Left ventricle myocardium inferior (tissue), 1 donor: ENCODE data around the gene AMH. TPM values are rescaled to one million over a fixed set of nuclear protein-coding genes. Genes with fewer than 3 reads are reported as not detected.

Source experiments
- DNase-seq: peaks from one replicate; pipeline ENCODE4 v3.0.0-alpha.2; 2020
- H3K27ac ChIP-seq: fragments of 200-600 bp; replicated peaks from 2 replicates; pipeline ENCODE4 v1.8.0; 2021
- H3K27me3 ChIP-seq: fragments of 200-600 bp; 2 replicates; pipeline ENCODE4 v1.8.0; 2021; ENCODE audit warnings: low read depth
- H3K36me3 ChIP-seq: fragments of 200-600 bp; 2 replicates; pipeline ENCODE4 v1.8.0; 2021
- H3K4me1 ChIP-seq: fragments of 200-600 bp; 2 replicates; pipeline ENCODE4 v1.8.0; 2021
- H3K4me3 ChIP-seq: fragments of 200-600 bp; 2 replicates; pipeline ENCODE4 v1.8.0; 2021; ENCODE audit warnings: mild to moderate bottlenecking, moderate library complexity
- H3K9me3 ChIP-seq: fragments of 200-600 bp; replicated peaks from 2 replicates; pipeline ENCODE4 v1.8.0; 2021
- intact Hi-C: fragments of 100-400 bp; cut with micrococcal nuclease; formaldehyde crosslinking; loops from one replicate; pipeline ENCODE4 v1.11.0; 2022
- total RNA-seq: library from RNA; stranded (reverse); fragmentation: NEBNext Ultra II Directional; extraction: Animal tissue kit (Norgen Biotek cat#: 25700); gene quantifications from one replicate; pipeline ENCODE4 v1.2.1, GENCODE V29; 2021
- TF ChIP-seq, protein P1 (sequence below): fragments of 200-600 bp; IDR thresholded peaks from 2 replicates; pipeline ENCODE4 v1.8.0; 2021; ENCODE audit warnings: antibody characterized with exemption, mild to moderate bottlenecking, borderline replicate concordance
- donor health status: DM: no; HTN: yes; CAD: no; lungs with severe emphysema.

Gene AMH
- total RNA-seq, 1 donor from 2014 or later = 1.1 TPM

DNA sequence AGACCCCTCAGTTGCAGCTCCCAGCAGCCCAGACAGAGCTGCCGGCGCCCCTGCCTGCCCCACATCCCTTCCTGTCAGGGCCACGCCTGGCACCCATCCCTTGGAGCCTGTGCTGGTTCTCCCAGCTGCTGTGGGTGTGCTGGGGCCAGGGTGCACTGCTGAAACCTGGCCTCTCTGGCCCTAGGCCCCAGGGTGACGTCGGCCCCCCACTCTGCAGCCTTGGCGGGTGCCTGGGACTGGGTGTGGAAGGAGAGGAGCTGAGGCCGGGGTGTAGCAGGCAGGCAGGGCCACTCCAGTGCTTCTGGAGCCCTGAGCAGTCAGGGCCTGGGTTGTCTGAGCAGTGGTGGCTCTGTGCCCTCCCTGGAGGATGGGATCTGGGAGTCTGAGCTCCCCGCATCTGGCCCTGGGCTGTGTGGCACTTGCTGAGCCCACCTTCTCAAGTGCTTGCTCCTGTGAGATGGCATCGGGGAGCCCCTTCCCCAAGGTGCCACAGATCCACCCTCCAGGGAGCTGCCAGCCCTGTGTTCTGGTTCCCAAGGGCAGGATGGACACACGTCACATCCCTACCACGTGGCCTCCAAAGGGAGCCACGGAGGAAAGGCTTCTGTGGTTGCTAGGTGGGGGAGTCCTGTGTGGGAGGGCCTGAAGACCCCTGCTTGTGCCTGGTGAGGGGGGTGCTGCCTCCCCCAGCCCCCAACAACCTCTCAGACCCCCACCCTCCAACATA is 18.2 kb upstream of the AMH start:
- no peaks in the 10 kb centered on the region for H3K27me3 ChIP-seq
- peak overlapping the region; percentile 40 for H3K27ac ChIP-seq
- peaks cover 45% of the 10 kb centered on the region for H3K4me1 ChIP-seq
- no peaks in the 10 kb centered on the region for H3K9me3 ChIP-seq
- intact Hi-C loops = no loop called here
- TF ChIP-seq, protein P1, sequence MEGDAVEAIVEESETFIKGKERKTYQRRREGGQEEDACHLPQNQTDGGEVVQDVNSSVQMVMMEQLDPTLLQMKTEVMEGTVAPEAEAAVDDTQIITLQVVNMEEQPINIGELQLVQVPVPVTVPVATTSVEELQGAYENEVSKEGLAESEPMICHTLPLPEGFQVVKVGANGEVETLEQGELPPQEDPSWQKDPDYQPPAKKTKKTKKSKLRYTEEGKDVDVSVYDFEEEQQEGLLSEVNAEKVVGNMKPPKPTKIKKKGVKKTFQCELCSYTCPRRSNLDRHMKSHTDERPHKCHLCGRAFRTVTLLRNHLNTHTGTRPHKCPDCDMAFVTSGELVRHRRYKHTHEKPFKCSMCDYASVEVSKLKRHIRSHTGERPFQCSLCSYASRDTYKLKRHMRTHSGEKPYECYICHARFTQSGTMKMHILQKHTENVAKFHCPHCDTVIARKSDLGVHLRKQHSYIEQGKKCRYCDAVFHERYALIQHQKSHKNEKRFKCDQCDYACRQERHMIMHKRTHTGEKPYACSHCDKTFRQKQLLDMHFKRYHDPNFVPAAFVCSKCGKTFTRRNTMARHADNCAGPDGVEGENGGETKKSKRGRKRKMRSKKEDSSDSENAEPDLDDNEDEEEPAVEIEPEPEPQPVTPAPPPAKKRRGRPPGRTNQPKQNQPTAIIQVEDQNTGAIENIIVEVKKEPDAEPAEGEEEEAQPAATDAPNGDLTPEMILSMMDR = no peak
- no peak for DNase-seq
- peaks cover 59% of the 10 kb centered on the region for H3K36me3 ChIP-seq
- no peak overlapping the region for H3K4me3 ChIP-seq

DNA sequence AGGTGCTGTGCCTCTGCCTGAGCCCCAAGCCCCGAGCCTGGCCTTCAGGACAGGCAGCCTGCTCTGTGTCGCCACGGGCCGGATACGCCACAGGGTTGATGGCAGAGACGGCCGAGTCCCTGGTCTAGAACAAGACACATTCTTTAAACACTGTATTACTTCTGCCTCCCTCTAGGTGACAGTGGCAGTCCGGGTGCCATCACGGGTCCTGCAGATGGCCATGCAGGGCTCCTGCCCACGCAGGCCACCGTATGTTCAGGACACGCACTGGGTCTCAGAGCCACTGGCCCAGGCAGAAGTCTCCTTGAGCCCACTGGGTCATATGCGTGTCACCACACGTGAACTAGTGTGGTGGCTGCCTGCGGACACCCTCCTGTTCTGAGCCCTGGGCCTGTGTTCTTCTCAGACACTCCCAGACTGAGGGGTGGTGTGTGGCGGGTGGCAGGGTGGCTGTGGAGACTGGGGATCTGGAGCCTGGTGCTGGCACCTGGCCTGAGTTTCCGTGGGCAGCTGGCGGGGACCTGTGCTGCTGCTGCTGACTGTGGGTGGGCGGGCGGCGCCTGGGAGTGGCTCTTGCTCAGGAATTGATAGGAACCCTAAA is 17.4 kb upstream of the AMH start:
- Histone ChIP-seq H3K27me3 (no peaks in the 10 kb centered on the region), H3K27ac (peak overlapping the region; percentile 40), H3K9me3 (no peaks in the 10 kb centered on the region), H3K4me3 (no peak overlapping the region), H3K36me3 (peaks cover 52% of the 10 kb centered on the region), H3K4me1 (peaks cover 47% of the 10 kb centered on the region)
- TF ChIP-seq, protein P1 = no peak
- no peak for DNase-seq
- intact Hi-C loops = no loop called here

DNA sequence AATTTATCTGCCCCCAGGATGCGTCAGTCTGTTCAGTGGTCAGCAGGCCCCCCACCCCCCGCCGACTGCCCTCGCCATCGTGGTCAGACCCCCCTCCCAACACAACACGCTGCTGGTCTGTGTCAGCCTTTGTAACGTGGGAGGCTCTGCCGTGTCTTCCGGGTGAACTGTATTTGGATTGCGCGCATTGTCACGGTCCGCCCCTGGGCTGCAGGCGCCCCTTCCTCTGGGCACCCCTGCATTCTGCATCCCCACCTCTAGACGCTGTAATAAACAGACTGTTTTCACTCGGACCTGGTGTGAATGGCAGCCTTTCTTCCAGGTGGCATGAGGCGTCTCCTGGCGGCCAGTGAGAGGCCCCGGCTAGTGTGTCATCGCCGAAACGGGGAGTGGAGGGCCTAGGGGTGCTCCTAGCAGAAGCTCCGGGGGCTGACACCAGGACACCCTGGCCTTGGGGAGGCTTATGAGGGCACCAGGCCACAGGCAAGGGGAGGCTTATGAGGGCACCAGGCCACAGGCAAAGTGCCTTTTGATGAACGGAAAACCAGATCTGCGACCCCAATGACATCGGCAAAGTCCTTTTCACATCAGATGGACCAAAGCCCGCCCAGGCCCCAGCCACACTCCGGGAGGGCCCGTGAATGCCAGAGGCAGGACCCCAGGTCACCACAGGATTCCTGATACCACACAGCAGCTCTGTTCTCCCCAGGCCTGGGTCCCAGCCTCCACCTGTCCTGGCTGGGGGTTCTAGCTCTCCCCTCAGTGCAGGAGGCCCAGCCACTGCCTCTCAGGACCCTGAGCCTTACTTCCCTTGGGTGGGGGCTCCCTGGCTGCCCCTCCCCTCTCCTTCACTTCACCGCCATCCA is 16.6 kb upstream of the AMH start:
- Histone ChIP-seq H3K4me1 (peaks cover 55% of the 10 kb centered on the region), H3K27me3 (no peaks in the 10 kb centered on the region), H3K27ac (no peak overlapping the region), H3K4me3 (no peak overlapping the region), H3K9me3 (no peaks in the 10 kb centered on the region), H3K36me3 (peaks cover 44% of the 10 kb centered on the region)
- TF ChIP-seq, protein P1 = no peak
- intact Hi-C loops = no loop called here
- DNase-seq = no peak

DNA sequence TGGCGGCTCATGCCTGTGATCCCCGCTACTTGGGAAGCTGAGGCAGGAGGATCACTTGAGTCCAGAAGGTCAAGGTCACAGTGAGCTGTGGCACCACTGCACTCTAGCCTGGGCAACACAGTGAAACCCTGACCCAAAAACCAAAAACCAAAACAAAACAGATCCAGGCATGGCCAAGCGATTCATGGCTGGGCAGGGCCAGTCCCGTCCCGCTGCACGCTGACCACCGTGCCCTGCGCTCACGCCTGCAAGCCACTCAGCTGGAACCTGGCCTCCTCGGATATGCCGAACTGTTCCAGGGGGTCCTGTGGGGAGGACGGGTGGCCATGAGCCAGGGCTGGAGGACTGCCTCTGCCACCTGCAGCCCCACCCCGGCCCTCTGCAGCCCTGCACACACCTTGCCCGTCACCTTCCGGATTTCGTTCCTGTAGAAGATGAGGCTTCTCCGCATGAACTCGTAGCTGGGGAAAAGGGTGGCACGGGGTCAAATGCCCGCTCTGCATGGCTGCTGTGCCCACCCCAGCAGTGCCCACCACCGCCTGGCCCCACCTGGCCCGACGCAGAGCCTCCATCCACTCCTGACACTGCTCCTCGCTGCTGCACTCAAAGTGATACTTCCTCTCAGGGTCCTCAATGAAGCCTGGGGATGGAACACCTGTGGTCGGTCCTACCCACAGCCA is 15.4 kb upstream of the AMH start:
- Histone ChIP-seq H3K27ac (no peak overlapping the region), H3K9me3 (no peaks in the 10 kb centered on the region), H3K4me1 (peaks cover 68% of the 10 kb centered on the region), H3K36me3 (peaks cover 34% of the 10 kb centered on the region), H3K27me3 (no peaks in the 10 kb centered on the region), H3K4me3 (no peak overlapping the region)
- TF ChIP-seq, protein P1 = no peak
- DNase-seq = no peak
- intact Hi-C loops = no loop called here

DNA sequence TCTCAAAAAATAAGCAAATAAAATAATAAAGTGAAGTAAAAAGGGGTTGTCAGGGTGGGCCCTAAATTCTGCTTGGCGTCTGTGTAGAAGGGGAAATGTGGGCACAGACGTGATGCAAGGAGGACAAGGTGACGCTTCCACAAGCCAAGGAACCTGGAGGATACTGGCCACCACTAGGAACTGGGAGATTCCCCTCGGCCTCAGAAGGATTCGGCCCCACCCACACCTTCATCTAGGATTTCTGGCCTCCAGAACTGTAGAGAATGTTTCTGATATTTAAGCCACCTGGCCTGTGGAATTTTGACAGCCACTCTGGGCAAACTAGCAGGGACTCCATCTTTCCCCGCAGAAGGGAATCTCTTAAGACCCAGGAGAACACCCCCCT is 14.1 kb upstream of the AMH start:
- H3K27ac ChIP-seq = peak overlapping the region; percentile 100
- H3K9me3 ChIP-seq = no peaks in the 10 kb centered on the region
- H3K36me3 ChIP-seq = peaks cover 22% of the 10 kb centered on the region
- TF ChIP-seq, protein P1 = no peak
- intact Hi-C loops = no loop called here
- peaks cover 80% of the 10 kb centered on the region for H3K4me1 ChIP-seq
- no peaks in the 10 kb centered on the region for H3K27me3 ChIP-seq
- peak overlapping the region; percentile 98 for H3K4me3 ChIP-seq
- no peak for DNase-seq
